HUES48 (cell line): ENCODE measurements around the gene SLC27A6.
A peak's percentile ranks its signal among the peaks of the same experiment; 100 is the strongest.

Experiments
- H3K27ac ChIP-seq: one replicate; pipeline ENCODE4 v1.7.0; 2013; ENCODE audit warnings: low read depth, low read length, inconsistent platforms
- H3K27me3 ChIP-seq: 2 replicates; pipeline ENCODE4 v1.6.1; 2013; ENCODE audit warnings: mild to moderate bottlenecking, low read length; ENCODE audit not compliant: control insufficient read depth, insufficient read depth
- H3K36me3 ChIP-seq: 2 replicates; pipeline ENCODE4 v1.6.1; 2013; ENCODE audit warnings: low read length; ENCODE audit not compliant: control insufficient read depth, insufficient read depth
- H3K4me1 ChIP-seq: 2 replicates; pipeline ENCODE4 v1.6.1; 2013; ENCODE audit warnings: mild to moderate bottlenecking, low read length; ENCODE audit not compliant: control insufficient read depth, insufficient read depth
- H3K4me3 ChIP-seq: 2 replicates; pipeline ENCODE4 v1.5.1; 2013; ENCODE audit warnings: mild to moderate bottlenecking, low read depth, low read length
- H3K9ac ChIP-seq: 2 replicates; pipeline ENCODE4 v1.6.1; 2013; ENCODE audit warnings: mild to moderate bottlenecking, low read depth, low read length, moderate library complexity
- H3K9me3 ChIP-seq: 2 replicates; pipeline ENCODE4 v1.6.1; 2013; ENCODE audit warnings: low read length; ENCODE audit not compliant: control insufficient read depth, insufficient read depth

SLC27A6 gene

GRCh38 chr5:128956164-128956563 is 9.1 kb upstream of the SLC27A6 start:
- Histone ChIP-seq H3K9ac (no peak overlapping the region), H3K4me1 (no peaks in the 10 kb centered on the region), H3K27me3 (no peaks in the 10 kb centered on the region), H3K27ac (no peak overlapping the region), H3K4me3 (no peak overlapping the region), H3K9me3 (no peaks in the 10 kb centered on the region), H3K36me3 (no peaks in the 10 kb centered on the region)

- no peak overlapping the region for H3K27ac ChIP-seq
- no peak overlapping the region for H3K4me3 ChIP-seq
- no peaks in the 10 kb centered on the region for H3K9me3 ChIP-seq
- no peaks in the 10 kb centered on the region for H3K36me3 ChIP-seq
- H3K4me1 ChIP-seq: no peaks in the 10 kb centered on the region
- H3K27me3 ChIP-seq: peaks cover 37% of the 10 kb centered on the region
- no peak overlapping the region for H3K9ac ChIP-seq
These were observed 3.1 kb upstream of the SLC27A6 start for GRCh38 chr5:128962211-128962610.

- H3K9me3 ChIP-seq: no peaks in the 10 kb centered on the region
- H3K9ac ChIP-seq: no peak overlapping the region
- H3K4me3 ChIP-seq: peak overlapping the region; percentile 85
- no peak overlapping the region for H3K27ac ChIP-seq
- no peaks in the 10 kb centered on the region for H3K4me1 ChIP-seq
- H3K27me3 ChIP-seq: peaks cover 38% of the 10 kb centered on the region
- H3K36me3 ChIP-seq: no peaks in the 10 kb centered on the region
These were observed 482 bp downstream of the SLC27A6 start for GRCh38 chr5:128965638-128966302.

DNA sequence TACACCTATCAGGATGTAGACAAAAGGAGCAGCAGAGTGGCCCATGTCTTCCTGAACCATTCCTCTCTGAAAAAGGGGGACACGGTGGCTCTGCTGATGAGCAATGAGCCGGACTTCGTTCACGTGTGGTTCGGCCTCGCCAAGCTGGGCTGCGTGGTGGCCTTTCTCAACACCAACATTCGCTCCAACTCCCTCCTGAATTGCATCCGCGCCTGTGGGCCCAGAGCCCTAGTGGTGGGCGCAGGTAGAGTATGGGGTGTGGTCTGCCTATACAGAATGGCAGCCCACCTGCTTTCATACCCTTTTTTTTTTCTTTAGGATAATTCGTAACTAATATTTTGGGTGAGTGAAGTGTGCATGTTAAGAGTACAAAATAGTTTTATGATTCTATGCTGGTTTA is 1.1 kb downstream of the SLC27A6 start:
- peaks cover 38% of the 10 kb centered on the region for H3K27me3 ChIP-seq
- no peak overlapping the region for H3K9ac ChIP-seq
- no peaks in the 10 kb centered on the region for H3K9me3 ChIP-seq
- H3K27ac ChIP-seq: no peak overlapping the region
- no peak overlapping the region for H3K4me3 ChIP-seq
- H3K4me1 ChIP-seq: no peaks in the 10 kb centered on the region
- H3K36me3 ChIP-seq: no peaks in the 10 kb centered on the region

DNA sequence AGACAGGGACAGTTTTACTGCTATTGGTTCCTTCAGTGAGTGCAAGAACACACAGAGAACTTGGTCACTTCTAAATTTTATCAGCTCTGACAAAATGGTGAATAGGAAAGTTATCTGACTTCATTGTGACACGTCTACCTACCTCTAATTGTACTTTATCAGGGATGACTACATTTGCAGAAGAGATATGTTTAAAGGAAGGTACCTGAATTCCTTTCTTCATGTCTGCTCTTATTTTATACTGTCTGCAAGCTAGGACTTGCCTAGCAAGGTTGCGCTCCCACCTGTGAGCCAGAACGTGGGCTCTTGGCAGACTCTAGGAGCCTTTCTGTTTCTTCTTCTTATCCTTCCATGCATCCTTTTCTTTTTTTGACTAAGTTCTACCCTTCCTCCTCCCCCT is 1.6 kb downstream of the SLC27A6 start:
- no peak overlapping the region for H3K27ac ChIP-seq
- no peaks in the 10 kb centered on the region for H3K4me1 ChIP-seq
- no peaks in the 10 kb centered on the region for H3K36me3 ChIP-seq
- no peaks in the 10 kb centered on the region for H3K9me3 ChIP-seq
- peaks cover 38% of the 10 kb centered on the region for H3K27me3 ChIP-seq
- H3K4me3 ChIP-seq: no peak overlapping the region
- no peak overlapping the region for H3K9ac ChIP-seq

- Histone ChIP-seq H3K36me3 (no peaks in the 10 kb centered on the region), H3K27me3 (no peaks in the 10 kb centered on the region), H3K9me3 (no peaks in the 10 kb centered on the region), H3K27ac (no peak overlapping the region), H3K4me3 (no peak overlapping the region), H3K4me1 (no peaks in the 10 kb centered on the region), H3K9ac (no peak overlapping the region)
These were observed 8.0 kb downstream of the SLC27A6 start for GRCh38 chr5:128973244-128973643.

DNA sequence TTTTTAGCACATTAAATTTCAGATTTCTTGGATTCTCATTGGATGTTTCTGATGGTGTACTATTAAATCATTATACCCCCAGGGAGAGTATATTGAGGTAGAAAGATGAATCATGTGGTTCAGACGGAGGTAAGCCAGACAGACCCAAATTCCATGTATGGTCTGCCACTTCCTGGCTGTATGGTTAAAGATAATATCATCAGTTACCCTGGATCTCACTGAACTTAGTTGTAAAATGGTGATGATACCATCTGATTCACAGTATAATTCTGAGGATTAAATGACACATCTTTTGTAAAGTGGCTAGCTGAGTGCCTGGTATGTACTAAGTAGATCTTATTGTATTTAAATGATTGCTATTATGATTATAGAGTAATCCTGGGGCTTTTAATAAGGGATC is 9.3 kb downstream of the SLC27A6 start:
- H3K9ac ChIP-seq: no peak overlapping the region
- no peak overlapping the region for H3K4me3 ChIP-seq

DNA sequence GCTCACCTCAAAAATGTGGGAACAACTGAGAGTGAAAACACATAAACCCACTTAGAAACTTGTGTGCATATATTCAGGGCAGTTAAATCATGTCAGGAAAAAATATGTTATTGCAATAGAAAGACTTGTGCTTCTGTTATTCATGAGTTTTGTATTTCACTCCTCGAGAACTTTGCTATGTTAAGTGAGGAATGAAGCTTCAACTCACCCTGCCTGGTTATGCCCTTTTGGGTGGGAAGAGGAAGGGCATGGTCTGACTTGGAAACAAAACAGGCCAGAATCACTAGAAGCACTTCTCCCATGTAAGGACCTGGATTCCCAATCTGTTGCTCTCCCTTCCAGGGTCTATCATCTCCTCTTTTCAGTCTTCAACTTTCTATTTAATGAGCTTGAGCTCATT is 14.5 kb downstream of the SLC27A6 start:
- H3K9ac ChIP-seq: no peak overlapping the region
- no peak overlapping the region for H3K4me3 ChIP-seq
- H3K27ac ChIP-seq: no peak overlapping the region
- H3K27me3 ChIP-seq: no peaks in the 10 kb centered on the region
- H3K9me3 ChIP-seq: no peaks in the 10 kb centered on the region
- H3K4me1 ChIP-seq: peaks cover 12% of the 10 kb centered on the region
- no peaks in the 10 kb centered on the region for H3K36me3 ChIP-seq

More for the DNA sequence above, 9.3 kb downstream of the SLC27A6 start:
- Histone ChIP-seq H3K9me3 (no peaks in the 10 kb centered on the region), H3K4me1 (no peaks in the 10 kb centered on the region), H3K27ac (no peak overlapping the region), H3K27me3 (no peaks in the 10 kb centered on the region), H3K36me3 (no peaks in the 10 kb centered on the region)

DNA sequence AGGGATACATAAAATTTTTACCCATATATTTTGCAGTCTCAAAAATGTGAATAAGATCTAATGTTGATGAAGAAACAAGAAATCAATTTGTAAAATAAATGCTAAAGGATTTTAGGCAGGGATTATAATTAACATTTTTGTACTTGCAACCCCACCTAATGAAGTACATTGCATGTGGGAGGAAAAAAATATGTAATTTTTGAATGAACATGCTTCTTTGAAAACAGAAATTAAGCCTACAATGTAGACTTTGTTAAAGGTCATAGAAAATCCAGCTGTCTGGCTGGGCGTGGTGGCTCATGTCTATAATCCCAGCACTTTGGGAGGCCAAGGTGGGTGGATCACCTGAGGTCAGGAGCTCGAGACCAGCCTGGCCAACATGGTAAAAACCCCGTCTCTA is 15.6 kb downstream of the SLC27A6 start:
- no peaks in the 10 kb centered on the region for H3K9me3 ChIP-seq
- H3K27ac ChIP-seq: no peak overlapping the region
- no peak overlapping the region for H3K9ac ChIP-seq
- H3K4me1 ChIP-seq: peaks cover 17% of the 10 kb centered on the region
- no peaks in the 10 kb centered on the region for H3K36me3 ChIP-seq
- H3K4me3 ChIP-seq: no peak overlapping the region
- H3K27me3 ChIP-seq: no peaks in the 10 kb centered on the region

DNA sequence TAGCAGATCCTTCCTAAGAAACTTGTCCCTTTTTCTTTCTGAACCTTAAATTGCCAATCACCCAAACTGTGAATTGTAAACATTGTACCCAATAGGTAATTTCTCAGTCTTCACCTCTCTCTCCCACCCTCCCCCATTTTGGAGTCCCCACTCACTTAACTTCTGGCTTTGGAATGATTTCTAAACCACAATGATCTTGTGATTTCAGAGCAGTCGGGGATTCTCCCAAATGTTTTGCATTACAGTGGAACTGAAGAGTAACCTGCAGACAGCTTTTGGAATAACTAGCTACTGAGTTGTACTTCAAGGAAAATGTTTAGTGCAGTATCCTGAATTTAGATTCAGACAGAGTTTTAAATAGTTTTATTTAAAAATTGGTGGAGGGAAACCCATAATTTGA is 19.2 kb downstream of the SLC27A6 start:
- Histone ChIP-seq H3K4me3 (peak overlapping the region; percentile 34; the same call in 1 of the 2 replicates), H3K4me1 (peaks cover 17% of the 10 kb centered on the region), H3K27me3 (no peaks in the 10 kb centered on the region), H3K9me3 (no peaks in the 10 kb centered on the region), H3K36me3 (no peaks in the 10 kb centered on the region), H3K27ac (peak overlapping the region; percentile 33), H3K9ac (no peak overlapping the region)

DNA sequence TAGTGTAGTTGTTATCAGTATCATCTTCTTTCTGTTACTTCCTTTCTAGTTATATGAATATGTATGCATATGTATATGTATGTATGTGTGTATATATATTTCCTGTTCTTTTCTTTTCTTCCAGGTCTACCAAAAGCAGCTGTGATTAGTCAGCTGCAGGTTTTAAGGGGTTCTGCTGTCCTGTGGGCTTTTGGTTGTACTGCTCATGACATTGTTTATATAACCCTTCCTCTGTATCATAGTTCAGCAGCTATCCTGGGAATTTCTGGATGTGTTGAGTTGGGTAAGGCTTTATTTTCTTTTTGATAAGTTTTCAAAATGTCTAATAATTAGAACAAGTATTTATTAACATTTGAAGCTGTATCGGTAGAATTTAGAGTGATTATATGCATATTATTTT is 23.2 kb downstream of the SLC27A6 start:
- Histone ChIP-seq H3K4me1 (peaks cover 17% of the 10 kb centered on the region), H3K36me3 (no peaks in the 10 kb centered on the region), H3K9me3 (no peaks in the 10 kb centered on the region), H3K27ac (no peak overlapping the region), H3K4me3 (no peak overlapping the region), H3K9ac (no peak overlapping the region), H3K27me3 (no peaks in the 10 kb centered on the region)
